Measurements from ENCODE around the gene SRRM2.

DNA sequence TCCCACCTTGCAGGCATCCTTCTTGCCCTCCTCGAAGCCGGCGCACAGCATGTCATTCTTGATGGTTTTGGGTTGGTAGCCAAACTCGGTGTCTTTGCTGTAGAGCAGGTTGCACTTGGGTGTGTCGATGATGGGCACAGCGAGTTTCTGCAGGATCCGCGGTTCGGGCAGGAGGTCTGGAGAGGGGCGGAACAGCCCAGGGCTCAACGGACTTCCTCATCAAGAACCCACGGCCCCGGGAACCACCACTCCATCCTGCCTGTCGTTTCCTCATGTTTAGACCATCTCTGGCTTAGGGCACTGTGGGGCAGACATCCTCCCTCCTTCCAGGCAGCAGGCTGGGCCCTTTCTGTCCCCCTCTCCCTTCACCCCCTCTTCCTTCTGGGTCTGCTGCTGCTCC, 38.9 kb upstream of the SRRM2 start:
- TF ChIP-seq POLR2AphosphoS5 (IDR thresholded peaks at IDR 0.05; ENCODE audit: low read depth, low read length), result no peak
- TF ChIP-seq POLR2A (IDR thresholded peaks at IDR 0.05; ENCODE audit: low read depth, low read length), result no peak

Data from GM12892 (cell line).